GM21447 (cell line): ENCODE data around the gene BZW1.

Experiments used
- ATAC-seq: cut with Tn5 transposase; IDR thresholded peaks from one replicate; pipeline ENCODE4 v1.9.1; 2021; ENCODE audit not compliant: unreplicated experiment

Gene BZW1

GRCh38 chr2:200869014-200869413 lies 57.3 kb downstream of the BZW1 start:
- no peak for ATAC-seq

GRCh38 chr2:200871151-200871550 lies 59.4 kb downstream of the BZW1 start:
- ATAC-seq, result no peak

- no peak for ATAC-seq
Measured at GRCh38 chr2:200873560-200873959, 61.9 kb downstream of the BZW1 start.
